Suprapubic skin (tissue), 4 donors: Measurements from ENCODE around the gene CCNJL. TPM values are rescaled to one million over a fixed set of nuclear protein-coding genes. Genes with fewer than 3 reads are reported as not detected.

ENCODE experiments used
- DNase-seq, 2 donors: peaks; one replicate each; pipeline ENCODE4 v3.0.0-alpha.2; 2019; ENCODE audit warnings: low spot score in 2 of 2
- H3K27ac ChIP-seq: fragments of 200-600 bp; sonication (generic); one replicate; pipeline ENCODE4 v1.5.1; 2019
- H3K27me3 ChIP-seq: fragments of 200-600 bp; sonication (generic); one replicate; pipeline ENCODE4 v1.5.1; 2019
- H3K36me3 ChIP-seq: fragments of 200-600 bp; sonication (generic); one replicate; pipeline ENCODE4 v1.5.1; 2019
- H3K4me1 ChIP-seq: fragments of 200-600 bp; sonication (generic); one replicate; pipeline ENCODE4 v1.5.1; 2019
- H3K4me3 ChIP-seq: fragments of 200-600 bp; sonication (generic); one replicate; pipeline ENCODE4 v1.5.1; 2019; ENCODE audit warnings: mild to moderate bottlenecking
- H3K9me3 ChIP-seq: fragments of 200-600 bp; sonication (generic); one replicate; pipeline ENCODE4 v1.5.1; 2019
- CTCF ChIP-seq, 2 donors: fragments of 200-600 bp in 1 of 2; fragments of 450-650 bp in 1 of 2; sonication (generic) in 1 of 2; IDR thresholded peaks; one replicate each; pipeline ENCODE4 v1.5.1; 2016 to 2019; ENCODE audit warnings: antibody characterized with exemption in 2 of 2, mild to moderate bottlenecking in 1 of 2, moderate library complexity in 1 of 2
- EP300 ChIP-seq: sonication (generic); formaldehyde crosslinking; IDR thresholded peaks from one replicate; pipeline ENCODE4 v1.6.1; 2017; ENCODE audit warnings: antibody characterized with exemption
- POLR2A ChIP-seq, 2 donors: fragments of 450-650 bp; IDR thresholded peaks; one replicate each; pipeline ENCODE4 v1.6.1; 2017; ENCODE audit warnings: antibody characterized with exemption in 2 of 2, mild to moderate bottlenecking in 2 of 2, moderate library complexity in 2 of 2
- POLR2AphosphoS5 ChIP-seq, 3 donors: sonication (generic); formaldehyde crosslinking; IDR thresholded peaks; one replicate each; pipeline ENCODE4 v1.6.1; 2017; ENCODE audit warnings: antibody characterized with exemption in 3 of 3
- WGBS: methylation state at CpG from one replicate; pipeline ENCODE4 v1.1.5; 2018; 5-methylcytosine and 5-hydroxymethylcytosine counted together
- total RNA-seq, 4 donors: library from RNA; depleted of rRNA; stranded (reverse); fragments of >200 nt; gene quantifications; one replicate each; pipeline ENCODE4 v1.1.0, GENCODE V29; 2016

CCNJL gene
- 1 to 10 TPM in 2 of 4 donors, under 1 TPM in 1, not detected in 1; 0.34 to 1.2 (median 1.2) TPM for total RNA-seq

- DNase-seq, result no peak
- TF ChIP-seq POLR2AphosphoS5 (IDR thresholded peaks at IDR 0.05) (no peak), POLR2A (IDR thresholded peaks at IDR 0.05) (no peak), EP300 (no peak), CTCF (IDR thresholded peaks at IDR 0.05) (no peak)
- Histone ChIP-seq H3K4me3 (peak within 1 kb of the TSS; percentile 69), H3K36me3 (no peaks in the 10 kb centered on the region), H3K4me1 (peaks cover 19% of the 10 kb centered on the region), H3K9me3 (no peaks in the 10 kb centered on the region), H3K27me3 (peaks cover 27% of the 10 kb centered on the region), H3K27ac (no peak within 1 kb of the TSS)
- WGBS, result 3% methylated on average over 23 of the region's 84 CpGs
These were observed at the start of gene CCNJL for GRCh38 chr5:160312134-160312959. Gene CCNJL (minus strand): TSS chr5:160312564. CDS start chr5:160311923, 641 bp downstream.

GRCh38 chr5:160361624-160362228 is 49.4 kb upstream of the CCNJL start:
- TF ChIP-seq CTCF (IDR thresholded peaks at IDR 0.05), result no peak
- TF ChIP-seq EP300, result no peak
- TF ChIP-seq POLR2AphosphoS5 (IDR thresholded peaks at IDR 0.05), result no peak
- TF ChIP-seq POLR2A (IDR thresholded peaks at IDR 0.05), result no peak
- H3K4me3 ChIP-seq, result no peak overlapping the region
- peak in 1 of 2 donors; percentile 4 for DNase-seq
- H3K4me1 ChIP-seq, result peaks cover 49% of the 10 kb centered on the region
- WGBS, result 82% methylated on average over 9 of the region's 9 CpGs
- no peaks in the 10 kb centered on the region for H3K27me3 ChIP-seq
- no peak overlapping the region for H3K27ac ChIP-seq
- no peaks in the 10 kb centered on the region for H3K9me3 ChIP-seq
- no peaks in the 10 kb centered on the region for H3K36me3 ChIP-seq

- no peaks in the 10 kb centered on the region for H3K36me3 ChIP-seq
- 35% methylated on average over 3 of the region's 3 CpGs for WGBS
- no peaks in the 10 kb centered on the region for H3K27me3 ChIP-seq
- peak in 1 of 2 donors; percentile 1 for DNase-seq
- no peak overlapping the region for H3K27ac ChIP-seq
- H3K4me3 ChIP-seq, result no peak overlapping the region
- peaks cover 49% of the 10 kb centered on the region for H3K4me1 ChIP-seq
- H3K9me3 ChIP-seq, result no peaks in the 10 kb centered on the region
- no peak for TF ChIP-seq POLR2AphosphoS5 (IDR thresholded peaks at IDR 0.05)
- no peak for TF ChIP-seq EP300
- TF ChIP-seq POLR2A (IDR thresholded peaks at IDR 0.05), result no peak
- no peak for TF ChIP-seq CTCF (IDR thresholded peaks at IDR 0.05)
These were observed 47.9 kb upstream of the CCNJL start for GRCh38 chr5:160360310-160360709.

- no peaks in the 10 kb centered on the region for H3K27me3 ChIP-seq
- WGBS, result 8% methylated on average over 4 of the region's 4 CpGs
- H3K4me3 ChIP-seq, result no peak overlapping the region
- DNase-seq, result peak in 1 of 2 donors; percentile 72
- H3K36me3 ChIP-seq, result no peaks in the 10 kb centered on the region
- no peak overlapping the region for H3K27ac ChIP-seq
- TF ChIP-seq POLR2AphosphoS5 (IDR thresholded peaks at IDR 0.05) (no peak), CTCF (IDR thresholded peaks at IDR 0.05) (no peak), POLR2A (IDR thresholded peaks at IDR 0.05) (no peak), EP300 (no peak)
- H3K4me1 ChIP-seq, result peaks cover 49% of the 10 kb centered on the region
- no peaks in the 10 kb centered on the region for H3K9me3 ChIP-seq
These were observed 47.5 kb upstream of the CCNJL start for GRCh38 chr5:160359816-160360215.

GRCh38 chr5:160359242-160359641 is 46.9 kb upstream of the CCNJL start:
- TF ChIP-seq POLR2A (IDR thresholded peaks at IDR 0.05) (no peak), POLR2AphosphoS5 (IDR thresholded peaks at IDR 0.05) (no peak), CTCF (IDR thresholded peaks at IDR 0.05) (no peak), EP300 (no peak)
- Histone ChIP-seq H3K27ac (no peak overlapping the region), H3K4me1 (peaks cover 49% of the 10 kb centered on the region), H3K4me3 (no peak overlapping the region), H3K27me3 (no peaks in the 10 kb centered on the region), H3K9me3 (no peaks in the 10 kb centered on the region), H3K36me3 (no peaks in the 10 kb centered on the region)
- no peak for DNase-seq
- 0% methylated on average over 1 of the region's 1 CpG for WGBS
